ENCODE measurements around the gene TYMP.
A peak's percentile ranks its signal among the peaks of the same experiment; 100 is the strongest.
"Not testable (repeated sequence)": the region's sequence is repeated elsewhere in the genome, so short reads cannot be mapped to it uniquely, and the experiment has no call there.

TYMP gene

DNA sequence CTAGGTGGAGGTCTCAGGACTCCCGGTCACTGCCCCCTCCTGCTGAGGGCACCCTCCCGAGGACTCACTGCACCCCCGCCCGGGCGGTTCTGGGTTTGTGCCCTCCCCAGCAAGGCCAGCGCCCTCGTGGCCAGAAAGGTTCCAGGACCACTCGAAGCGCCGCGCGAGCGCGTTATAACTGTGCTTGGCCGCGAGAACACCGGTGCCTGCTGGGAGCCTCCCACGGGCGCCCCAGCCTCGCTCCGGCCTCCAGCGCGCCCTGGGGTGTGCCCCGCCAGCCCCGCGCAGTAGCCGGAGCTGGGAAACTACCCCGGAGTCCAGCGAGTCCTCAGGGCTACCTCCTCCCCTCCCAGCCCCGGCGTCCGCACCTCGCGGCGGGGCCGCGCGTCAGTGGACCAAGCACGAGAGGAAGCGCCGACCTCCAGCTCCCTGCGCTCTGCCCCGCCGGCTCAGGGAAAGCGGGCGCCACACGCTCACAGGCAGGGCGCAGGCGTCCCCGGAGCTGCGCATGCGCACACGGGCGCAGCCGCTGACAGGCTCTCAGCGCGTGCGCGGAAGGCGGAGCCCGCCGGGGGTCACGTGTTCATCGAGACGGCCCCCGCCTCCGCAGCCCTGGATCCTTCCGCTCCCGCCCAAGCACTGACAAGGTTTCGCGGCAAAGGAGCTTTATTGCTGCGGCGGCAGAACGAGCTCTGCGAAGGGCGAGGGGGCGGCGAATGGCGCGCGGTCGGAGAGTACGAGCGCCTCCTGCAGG, 4.5 kb downstream of the TYMP start, which contains the start of gene SCO2:
TSS of gene SCO2 (minus strand) at position 495 of the 754 bp plus-strand sequence. CDS start 1,187 bp downstream, outside the sequence.
- peak; percentile 93 to 95 for DNase-seq (ENCODE audit: extremely low read depth in 1 of 2, low read depth in 1 of 2)

DNA sequence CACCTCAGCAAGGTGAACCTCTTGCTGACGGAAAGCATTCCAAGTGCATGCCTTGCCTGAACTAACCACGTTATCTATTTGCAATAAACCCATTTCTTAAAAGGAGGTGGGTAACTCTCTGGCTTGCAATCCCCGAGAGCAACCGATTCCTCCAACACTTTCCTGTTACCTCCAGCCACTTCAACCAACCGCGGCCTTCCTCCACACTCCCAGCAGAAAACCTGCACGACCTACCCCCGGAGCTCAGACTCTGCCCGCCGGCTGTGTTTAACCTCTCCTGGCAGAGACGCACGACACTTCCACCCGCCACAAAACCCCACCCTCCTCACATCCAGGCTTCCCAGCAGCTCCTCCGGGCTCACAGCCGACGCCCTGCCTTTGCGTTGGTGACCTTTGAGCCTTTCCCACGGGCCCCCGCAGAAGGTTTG, 5.1 kb downstream of the TYMP start:
- DNase-seq (ENCODE audit: extremely low read depth in 1 of 2, low read depth in 1 of 2): no peak

DNA sequence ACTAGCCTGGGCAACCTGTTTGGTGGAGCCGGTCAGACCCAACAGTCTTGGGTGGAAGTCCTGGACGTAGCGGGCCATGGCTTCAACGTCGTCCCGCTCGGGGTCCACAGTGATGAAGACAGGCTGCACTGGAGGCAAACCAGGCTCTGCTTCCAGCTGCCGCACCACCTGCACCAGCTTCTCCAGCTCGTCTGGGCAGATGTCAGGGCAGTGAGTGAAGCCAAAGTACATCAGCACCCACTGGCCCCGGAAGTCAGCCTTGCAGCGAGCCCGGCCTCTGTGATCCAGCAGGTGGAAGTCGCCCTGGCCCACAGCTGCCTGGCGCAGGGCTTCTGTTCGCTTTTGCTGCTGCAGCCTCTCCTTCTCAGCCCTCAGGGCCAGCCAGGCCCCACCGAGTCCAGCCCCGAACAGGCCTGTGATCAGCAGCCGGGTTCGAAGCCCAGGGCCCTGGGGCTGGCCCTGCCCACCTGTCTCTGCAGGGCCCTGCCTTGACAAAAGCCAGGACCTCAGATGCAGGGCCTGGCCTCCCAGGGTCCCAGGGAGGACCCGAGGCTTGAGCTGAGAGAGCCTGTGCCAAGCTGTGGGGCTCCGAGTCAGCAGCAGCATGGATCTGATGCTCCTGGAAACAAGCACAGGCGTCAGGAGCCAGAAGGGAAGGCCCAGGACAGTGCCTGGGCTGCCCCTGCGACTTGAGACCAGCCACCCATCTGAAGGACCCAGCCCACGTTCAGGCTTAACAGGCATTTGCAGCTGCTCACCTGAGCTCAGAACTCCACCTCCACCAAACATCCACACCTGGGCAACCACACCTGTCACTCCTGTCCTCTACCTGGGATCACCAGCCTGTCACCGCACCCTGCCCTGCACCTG, 5.8 kb downstream of the TYMP start:
- DNase-seq (ENCODE audit: extremely low read depth in 1 of 2, low read depth in 1 of 2): no peak

GRCh38 chr22:50523458-50523805, 6.4 kb downstream of the TYMP start:
- no peak for DNase-seq (ENCODE audit: extremely low read depth in 1 of 2, low read depth in 1 of 2)

- DNase-seq (ENCODE audit: extremely low read depth in 1 of 2, low read depth in 1 of 2): no peak
Measured at GRCh38 chr22:50522806-50523438, 6.9 kb downstream of the TYMP start.

DNA sequence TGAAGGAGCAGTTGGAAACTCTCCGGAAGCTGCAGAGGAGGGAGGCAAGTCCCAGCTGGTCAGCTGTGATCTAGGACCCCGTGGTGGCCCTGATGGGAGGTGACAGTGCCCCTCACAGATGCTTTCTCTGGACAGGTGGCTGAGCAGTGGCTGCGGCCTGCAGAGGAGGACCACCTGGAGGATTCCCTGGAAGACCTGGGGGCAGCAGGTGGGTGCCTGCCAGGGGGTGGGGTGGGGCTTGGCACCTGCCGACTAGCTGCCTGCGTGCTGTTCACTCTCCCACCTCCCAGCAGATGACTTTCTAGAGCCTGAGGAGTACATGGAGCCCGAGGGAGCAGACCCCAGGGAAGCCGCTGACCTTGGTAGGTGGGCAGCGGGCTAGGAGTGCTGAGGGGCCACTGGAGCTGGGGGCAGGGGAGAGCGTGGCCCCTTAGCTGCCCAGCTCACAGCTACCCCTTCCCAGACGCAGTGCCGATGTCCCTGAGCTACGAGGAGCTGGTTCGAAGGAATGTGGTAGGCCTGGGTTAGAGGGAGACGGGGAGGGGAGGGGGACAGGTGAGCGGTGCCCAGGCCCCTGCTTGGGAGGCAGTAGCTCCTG, 7.5 kb downstream of the TYMP start:
- DNase-seq (ENCODE audit: extremely low read depth in 1 of 2, low read depth in 1 of 2): no peak

GRCh38 chr22:50521710-50522109, 8.1 kb downstream of the TYMP start:
- no peak for DNase-seq (ENCODE audit: extremely low read depth in 1 of 2, low read depth in 1 of 2)

DNA sequence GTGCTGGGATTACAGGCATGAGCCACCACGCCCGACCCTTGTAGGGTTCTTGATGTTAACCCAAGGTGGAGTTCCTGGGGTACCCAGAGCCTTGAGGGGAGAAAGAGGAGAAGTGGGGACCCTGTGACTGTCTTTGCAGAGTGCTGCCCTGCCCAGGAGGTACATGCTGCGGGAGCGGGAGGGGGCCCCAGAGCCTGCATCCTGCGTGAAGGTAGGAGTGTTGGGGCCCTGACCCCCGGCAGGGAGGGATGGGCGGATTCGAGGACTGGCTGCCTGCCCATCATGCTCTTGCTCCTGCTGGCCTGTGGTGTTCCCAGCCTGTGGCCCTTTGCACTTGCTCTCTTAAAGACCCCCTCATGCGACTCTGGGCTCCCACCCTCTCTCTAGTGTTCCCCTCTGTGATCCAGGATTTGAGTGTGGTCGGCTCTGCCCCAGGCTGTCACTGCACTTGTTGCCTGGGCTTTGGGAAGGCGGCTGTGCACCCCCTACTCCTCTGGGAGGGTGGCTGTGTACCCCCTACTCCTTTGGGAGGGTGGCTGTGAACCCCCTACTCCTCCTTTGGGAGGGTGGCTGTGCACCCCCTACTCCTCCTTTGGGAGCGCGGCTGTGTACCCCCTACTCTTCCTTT, 8.9 kb downstream of the TYMP start:
- DNase-seq (ENCODE audit: extremely low read depth in 1 of 2, low read depth in 1 of 2): no peak

DNA sequence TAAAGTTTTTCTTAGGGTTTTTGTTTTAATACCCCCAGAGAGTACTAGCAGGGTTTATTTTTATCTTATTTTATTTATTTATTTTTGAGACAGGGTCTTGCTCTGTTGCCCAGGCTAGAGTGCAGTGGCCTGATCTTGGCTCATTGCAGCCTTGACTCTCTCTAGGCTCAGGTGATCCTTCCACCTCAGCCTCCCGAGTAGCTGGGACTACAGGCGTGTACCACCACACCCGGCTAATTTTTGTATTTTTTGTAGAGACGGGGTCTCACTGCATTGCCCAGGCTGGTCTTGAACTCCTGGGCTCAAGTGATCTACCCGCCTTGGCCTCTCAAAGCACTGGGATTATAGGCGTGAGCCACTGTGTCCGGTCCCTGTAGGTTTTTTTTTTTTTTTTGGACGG, 9.6 kb downstream of the TYMP start:
- DNase-seq (ENCODE audit: extremely low read depth in 1 of 2, low read depth in 1 of 2): not testable (repeated sequence)

- no peak for DNase-seq (ENCODE audit: extremely low read depth in 1 of 2, low read depth in 1 of 2)
Measured at GRCh38 chr22:50519151-50519550, 10.7 kb downstream of the TYMP start.

DNA sequence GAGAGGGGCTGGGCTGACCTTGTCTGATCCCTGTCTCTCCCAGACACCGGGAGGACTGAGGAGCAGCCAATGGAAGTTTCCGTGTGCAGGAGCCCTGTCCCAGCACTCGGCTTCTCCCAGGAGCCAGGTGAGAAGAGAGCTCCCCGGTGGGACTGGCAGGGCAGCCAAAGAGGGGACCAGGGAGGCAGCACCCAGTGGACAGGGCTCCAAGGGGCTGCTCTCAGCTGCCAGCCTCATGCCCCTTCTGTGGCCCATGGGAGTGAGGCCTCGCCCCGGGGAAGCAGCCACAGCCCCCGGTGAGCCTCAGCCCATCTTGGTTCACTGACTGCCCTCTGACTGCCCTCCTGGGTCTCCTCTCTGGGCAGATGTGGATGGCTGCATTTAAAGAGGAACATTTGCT, 11.2 kb downstream of the TYMP start:
- no peak for DNase-seq (ENCODE audit: extremely low read depth in 1 of 2, low read depth in 1 of 2)

DNA sequence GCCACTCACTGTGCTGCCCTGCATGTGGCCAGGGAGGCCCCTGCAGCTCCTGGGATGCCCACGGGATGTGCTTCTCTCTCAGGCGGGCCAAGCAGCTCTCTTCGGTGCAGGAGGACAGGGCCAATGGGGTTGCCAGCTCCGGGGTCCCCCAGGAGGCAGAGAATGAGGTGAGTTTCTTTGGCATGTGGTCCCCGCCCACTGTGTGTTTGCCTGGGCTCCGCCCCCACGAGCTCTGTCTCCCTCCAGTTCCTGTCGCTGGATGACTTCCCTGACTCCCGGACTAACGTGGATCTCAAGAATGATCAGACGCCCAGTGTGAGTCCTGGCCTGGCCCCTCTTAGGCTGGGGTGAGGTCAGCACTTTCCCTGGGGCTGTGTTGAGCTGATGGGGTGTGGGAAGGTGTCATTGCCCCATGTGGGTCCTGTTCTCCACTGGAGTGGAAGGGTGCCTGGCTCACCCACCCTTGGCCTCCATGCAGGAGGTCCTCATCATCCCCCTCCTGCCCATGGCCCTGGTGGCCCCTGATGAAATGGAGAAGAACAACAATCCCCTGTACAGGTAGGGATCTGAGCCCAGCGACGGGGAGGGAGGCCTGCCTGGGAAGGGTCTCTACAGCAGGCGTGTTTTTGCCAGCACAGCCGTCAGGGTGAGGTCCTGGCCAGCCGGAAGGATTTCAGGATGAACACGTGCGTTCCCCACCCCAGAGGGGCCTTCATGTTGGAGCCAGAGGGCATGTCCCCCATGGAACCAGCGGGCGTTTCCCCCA, 12.1 kb downstream of the TYMP start:
- no peak for DNase-seq (ENCODE audit: extremely low read depth in 1 of 2, low read depth in 1 of 2)

DNA sequence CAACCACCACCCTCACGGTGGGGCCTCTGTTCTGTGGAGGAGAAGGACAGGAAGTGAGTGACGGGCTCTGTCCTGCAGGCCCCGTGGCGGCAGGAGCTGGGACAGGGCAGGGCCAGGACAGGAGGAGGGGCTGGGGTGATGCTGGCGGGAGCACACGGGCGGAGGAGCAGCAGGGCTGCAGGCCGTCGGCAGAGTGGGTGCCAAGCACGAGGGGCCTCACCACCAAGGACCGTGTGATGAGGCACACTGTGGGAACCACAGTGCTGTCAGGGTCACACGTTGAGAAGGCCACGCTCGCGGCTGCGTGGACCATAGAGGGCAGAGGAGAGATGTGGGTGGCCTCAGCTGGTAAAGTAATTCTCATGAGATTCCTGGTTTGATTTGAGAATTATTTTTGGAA, 12.9 kb downstream of the TYMP start:
- no peak for DNase-seq (ENCODE audit: extremely low read depth in 1 of 2, low read depth in 1 of 2)

- DNase-seq (ENCODE audit: extremely low read depth in 1 of 2, low read depth in 1 of 2): no peak
Measured at GRCh38 chr22:50516068-50516467, 13.7 kb downstream of the TYMP start.

- DNase-seq (ENCODE audit: extremely low read depth in 1 of 2, low read depth in 1 of 2): no peak
Measured at GRCh38 chr22:50513175-50513574, 16.6 kb downstream of the TYMP start.

DNA sequence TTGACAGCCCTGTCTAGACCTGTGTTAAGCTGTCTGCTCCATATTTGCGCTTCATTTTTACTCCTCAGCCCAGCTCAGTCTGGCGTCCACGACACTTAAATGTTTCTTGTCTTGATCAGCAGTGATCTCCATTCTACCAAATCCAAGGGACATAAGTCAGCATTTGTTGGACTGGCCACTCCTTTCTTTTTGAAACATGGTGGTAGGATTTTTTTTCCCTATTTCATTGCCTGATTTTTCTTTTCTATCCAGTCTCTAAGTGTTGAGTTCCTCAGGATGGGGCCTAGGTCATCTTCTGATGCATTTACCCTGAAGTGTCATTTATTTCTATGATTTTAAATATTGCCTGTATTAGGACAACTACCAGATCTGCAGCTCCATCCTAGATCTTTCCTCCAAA, 20.9 kb downstream of the TYMP start:
- no peak for DNase-seq (ENCODE audit: extremely low read depth in 1 of 2, low read depth in 1 of 2)

DNA sequence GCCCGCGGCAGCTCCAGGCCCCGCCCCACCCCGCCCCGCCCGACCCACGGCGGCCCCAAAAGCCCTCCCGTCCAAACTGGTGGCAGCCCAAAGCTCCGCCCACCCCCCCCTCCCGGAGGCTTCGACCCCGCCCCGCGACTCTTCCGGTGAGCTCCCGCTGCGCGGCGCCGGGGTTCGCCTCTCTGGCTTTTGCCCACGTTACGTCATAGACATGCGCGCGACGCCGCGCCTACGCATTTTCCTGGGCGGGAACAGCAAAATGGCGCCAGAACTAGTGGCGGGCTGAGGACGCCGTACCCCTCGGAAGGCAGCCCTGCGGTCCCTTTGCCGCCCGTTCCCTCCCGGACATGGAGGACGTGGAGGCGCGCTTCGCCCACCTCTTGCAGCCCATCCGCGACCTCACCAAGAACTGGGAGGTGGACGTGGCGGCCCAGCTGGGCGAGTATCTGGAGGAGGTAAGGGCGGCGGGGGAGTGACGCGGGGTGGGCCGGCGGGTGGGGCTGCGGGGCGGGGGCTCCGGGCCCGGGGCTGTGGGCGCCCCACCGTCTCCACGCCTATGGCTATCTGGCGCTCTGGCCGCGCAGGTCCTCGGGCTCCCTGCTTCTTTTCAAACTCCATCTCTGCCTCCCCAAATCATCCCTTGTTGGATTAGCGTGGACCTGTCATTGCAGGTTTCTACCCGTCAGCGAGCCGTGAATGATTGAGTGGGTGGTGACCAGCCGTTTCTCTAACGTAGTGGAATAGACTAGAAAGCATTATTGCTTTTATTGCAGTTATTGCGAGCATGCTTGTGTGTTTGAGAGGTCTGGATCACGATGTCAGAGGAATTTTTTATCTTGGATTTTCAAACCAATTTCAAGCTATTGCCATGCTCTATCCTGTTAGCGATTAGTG, 21.6 kb downstream of the TYMP start, which contains the start of gene NCAPH2:
TSS of gene NCAPH2 (plus strand) at position 234 of the 894 bp plus-strand sequence. CDS start at position 348, 114 bp downstream.
- DNase-seq (ENCODE audit: extremely low read depth in 1 of 2, low read depth in 1 of 2): peak; percentile 94 to 97

DNA sequence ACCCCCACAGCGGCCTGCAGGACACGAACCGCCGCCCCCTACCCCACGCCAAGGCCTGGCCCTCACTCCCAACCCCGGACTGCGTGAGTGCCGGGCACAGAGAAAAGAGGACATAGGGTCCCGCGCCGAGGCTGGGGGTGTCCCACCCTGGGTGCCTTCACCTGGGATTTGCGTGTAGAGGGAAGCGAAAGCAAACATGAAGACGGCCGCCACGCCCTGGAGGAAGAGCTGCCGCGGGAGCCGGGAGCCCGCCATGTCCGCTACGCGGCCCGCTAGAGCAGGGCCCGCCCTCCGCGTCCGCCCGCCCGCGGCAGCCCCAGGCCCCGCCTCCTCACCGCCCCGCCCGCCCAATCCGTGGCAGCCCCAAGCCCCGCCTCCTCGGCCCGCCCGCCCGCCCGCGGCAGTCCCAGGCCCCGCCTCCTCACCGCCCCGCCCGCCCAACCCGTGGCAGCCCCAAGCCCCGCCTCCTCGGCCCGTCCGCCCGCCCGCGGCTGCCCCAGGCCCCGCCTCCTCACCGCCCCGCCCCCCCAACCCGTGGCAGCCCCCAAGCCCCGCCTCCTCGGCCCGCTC, 22.3 kb downstream of the TYMP start, which contains the start of gene LMF2:
TSS of gene LMF2 (minus strand) at position 282 of the 570 bp plus-strand sequence. CDS start at position 255, 27 bp downstream.
- DNase-seq (ENCODE audit: extremely low read depth in 1 of 2, low read depth in 1 of 2): peak; percentile 82 to 92

All from activated CD8-positive, alpha-beta memory T cell treated with anti-CD3 and anti-CD28 coated beads for 1 hour (primary cell).